Endothelial cell of umbilical vein (primary cell): Measurements from ENCODE around the gene ZBTB18.

Experiments used
- EZH2 ChIP-seq: IDR thresholded peaks from 2 replicates; pipeline ENCODE4 v1.6.1; 2012; ENCODE audit warnings: borderline replicate concordance, low read depth, mild to moderate bottlenecking, moderate library complexity, low read length, inconsistent platforms; ENCODE audit not compliant: severe bottlenecking
- GATA2 ChIP-seq: IDR thresholded peaks from 2 replicates; pipeline ENCODE4 v1.7.0; 2011; ENCODE audit warnings: low read depth, mild to moderate bottlenecking, moderate library complexity, mixed read lengths, low read length; ENCODE audit not compliant: insufficient read length, insufficient read depth
- MAX ChIP-seq: IDR thresholded peaks from 2 replicates; pipeline ENCODE4 v1.6.1; 2011; ENCODE audit not compliant: insufficient read depth, insufficient read length
- MYC ChIP-seq: IDR thresholded peaks from one replicate; pipeline ENCODE4 v1.6.1; 2011; ENCODE audit warnings: mild to moderate bottlenecking, low read depth, low read length
- POLR2A ChIP-seq: IDR thresholded peaks from 2 replicates; pipeline ENCODE4 v1.6.1; 2012; ENCODE audit warnings: low read depth, mild to moderate bottlenecking, control low read depth, low read length
- POLR2AphosphoS5 ChIP-seq: IDR thresholded peaks from 2 replicates; pipeline ENCODE4 v1.6.1; 2012; ENCODE audit warnings: low read depth, mild to moderate bottlenecking, control low read depth, low read length, moderate library complexity; ENCODE audit not compliant: insufficient read depth
- TF ChIP-seq, protein P1 (sequence below), 2 donors: IDR thresholded peaks; 1 replicate in 1 of 2; 2 replicates in 1 of 2; pipeline ENCODE4 v1.5.1; 2011; ENCODE audit warnings: low read length in 2 of 2, mild to moderate bottlenecking in 2 of 2, moderate library complexity in 2 of 2, control low read depth in 1 of 2, inconsistent platforms in 1 of 2, low read depth in 1 of 2; ENCODE audit not compliant: insufficient read depth in 1 of 2; ENCODE audit errors: extremely low read depth in 1 of 2

- TF ChIP-seq MAX (no peak), POLR2AphosphoS5 (no peak), EZH2 (no peak), POLR2A (no peak), MYC (no peak), GATA2 (no peak)
- TF ChIP-seq, protein P1, sequence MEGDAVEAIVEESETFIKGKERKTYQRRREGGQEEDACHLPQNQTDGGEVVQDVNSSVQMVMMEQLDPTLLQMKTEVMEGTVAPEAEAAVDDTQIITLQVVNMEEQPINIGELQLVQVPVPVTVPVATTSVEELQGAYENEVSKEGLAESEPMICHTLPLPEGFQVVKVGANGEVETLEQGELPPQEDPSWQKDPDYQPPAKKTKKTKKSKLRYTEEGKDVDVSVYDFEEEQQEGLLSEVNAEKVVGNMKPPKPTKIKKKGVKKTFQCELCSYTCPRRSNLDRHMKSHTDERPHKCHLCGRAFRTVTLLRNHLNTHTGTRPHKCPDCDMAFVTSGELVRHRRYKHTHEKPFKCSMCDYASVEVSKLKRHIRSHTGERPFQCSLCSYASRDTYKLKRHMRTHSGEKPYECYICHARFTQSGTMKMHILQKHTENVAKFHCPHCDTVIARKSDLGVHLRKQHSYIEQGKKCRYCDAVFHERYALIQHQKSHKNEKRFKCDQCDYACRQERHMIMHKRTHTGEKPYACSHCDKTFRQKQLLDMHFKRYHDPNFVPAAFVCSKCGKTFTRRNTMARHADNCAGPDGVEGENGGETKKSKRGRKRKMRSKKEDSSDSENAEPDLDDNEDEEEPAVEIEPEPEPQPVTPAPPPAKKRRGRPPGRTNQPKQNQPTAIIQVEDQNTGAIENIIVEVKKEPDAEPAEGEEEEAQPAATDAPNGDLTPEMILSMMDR (IDR thresholded peaks at IDR 0.05; ENCODE audit: extremely low read depth in 1 of 2, insufficient read depth in 1 of 2, low read depth in 1 of 2, low read length in 2 of 2): no peak
Measured at GRCh38 chr1:244028701-244029100, 22.4 kb upstream of the ZBTB18 start.
